Measurements from ENCODE around the gene THOC6. TPM values are rescaled to one million over a fixed set of nuclear protein-coding genes. Genes with fewer than 3 reads are reported as not detected.
"Not testable (repeated sequence)": the region's sequence is repeated elsewhere in the genome, so short reads cannot be mapped to it uniquely, and the experiment has no call there.

Gene THOC6
- total RNA-seq, 1 donor from 2014 or later: 20.8 TPM

DNA sequence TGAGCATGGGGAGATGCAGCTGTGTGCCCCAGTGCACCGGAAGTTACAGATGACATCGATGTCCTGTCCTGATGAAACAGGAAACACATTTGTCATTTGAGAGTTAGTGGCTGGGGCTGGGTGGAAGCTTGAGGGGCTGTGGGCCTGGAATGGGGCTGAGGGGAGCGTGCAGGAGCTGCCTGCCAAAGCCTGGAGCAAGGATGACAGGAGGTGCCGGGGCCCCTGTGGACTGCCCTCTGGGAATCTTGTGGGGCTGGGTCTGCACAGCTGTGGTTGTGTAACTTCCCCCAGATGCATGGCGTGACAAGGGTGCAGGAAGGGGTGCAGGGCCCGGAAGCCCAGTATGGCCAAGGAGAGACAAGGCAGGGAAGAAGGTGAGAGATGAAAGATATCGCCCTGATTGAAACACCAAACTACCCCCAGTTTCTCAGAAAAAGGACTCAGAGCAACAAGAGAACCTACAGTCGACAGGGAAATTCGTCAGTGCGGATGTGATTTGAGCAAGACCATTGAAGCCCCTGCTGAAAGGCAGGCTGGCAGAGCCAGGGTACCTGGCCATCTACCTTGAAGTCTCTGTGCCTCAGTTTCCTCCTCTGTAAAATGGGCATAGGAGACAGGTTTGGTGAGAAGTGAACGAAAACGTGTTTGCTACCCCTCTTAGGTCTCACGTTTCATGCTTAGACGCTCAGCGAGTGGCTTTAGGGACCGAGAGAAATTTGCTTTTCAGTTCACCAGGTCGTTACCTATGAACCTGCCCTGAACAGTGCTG, 31.3 kb downstream of the THOC6 start:
- DNase-seq (ENCODE audit: low spot score): no peak

- DNase-seq (ENCODE audit: low spot score): not testable (repeated sequence)
Measured at GRCh38 chr16:3055734-3056115, 31.9 kb downstream of the THOC6 start.

DNA sequence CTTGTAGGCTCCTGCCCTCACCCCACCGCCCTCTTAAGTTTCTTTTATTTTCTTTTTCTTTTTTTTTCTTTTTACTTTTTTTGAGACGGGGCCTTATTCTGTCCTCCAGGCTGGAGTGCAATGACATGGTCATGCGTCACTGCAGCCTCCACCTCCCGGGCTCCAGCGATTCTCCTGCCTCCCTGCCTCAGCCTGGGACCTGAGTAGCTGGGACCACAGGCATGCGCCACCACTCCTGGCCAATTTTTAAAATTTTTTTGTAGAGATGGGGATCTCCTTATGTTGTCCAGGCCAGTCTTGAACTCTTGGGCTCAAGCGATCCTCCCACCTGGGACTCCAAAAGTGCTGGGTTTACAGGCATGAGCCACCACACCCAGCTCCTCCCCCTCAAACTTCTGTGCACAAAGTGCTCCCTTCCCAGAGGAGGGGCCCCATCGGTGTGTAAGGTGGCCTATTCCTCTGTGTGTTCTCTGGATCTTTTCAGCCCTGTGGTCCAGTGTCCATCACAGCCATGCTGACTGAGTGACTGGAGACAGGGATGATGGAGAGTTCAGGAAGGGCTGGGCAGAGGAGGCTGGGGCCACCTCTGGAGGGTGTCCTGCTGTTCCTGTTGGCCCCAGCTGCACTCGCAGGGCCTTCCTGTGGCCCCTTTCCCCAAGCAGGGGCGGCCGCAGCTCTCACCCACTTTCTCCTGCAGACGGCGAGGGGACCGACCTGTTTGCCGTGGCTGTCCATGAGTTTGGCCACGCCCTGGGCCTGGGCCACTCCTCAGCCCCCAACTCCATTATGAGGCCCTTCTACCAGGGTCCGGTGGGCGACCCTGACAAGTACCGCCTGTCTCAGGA, 32.7 kb downstream of the THOC6 start:
- no peak for DNase-seq (ENCODE audit: low spot score)

- no peak for DNase-seq (ENCODE audit: low spot score)
Measured at GRCh38 chr16:3057181-3058138, 33.6 kb downstream of the THOC6 start.

DNA sequence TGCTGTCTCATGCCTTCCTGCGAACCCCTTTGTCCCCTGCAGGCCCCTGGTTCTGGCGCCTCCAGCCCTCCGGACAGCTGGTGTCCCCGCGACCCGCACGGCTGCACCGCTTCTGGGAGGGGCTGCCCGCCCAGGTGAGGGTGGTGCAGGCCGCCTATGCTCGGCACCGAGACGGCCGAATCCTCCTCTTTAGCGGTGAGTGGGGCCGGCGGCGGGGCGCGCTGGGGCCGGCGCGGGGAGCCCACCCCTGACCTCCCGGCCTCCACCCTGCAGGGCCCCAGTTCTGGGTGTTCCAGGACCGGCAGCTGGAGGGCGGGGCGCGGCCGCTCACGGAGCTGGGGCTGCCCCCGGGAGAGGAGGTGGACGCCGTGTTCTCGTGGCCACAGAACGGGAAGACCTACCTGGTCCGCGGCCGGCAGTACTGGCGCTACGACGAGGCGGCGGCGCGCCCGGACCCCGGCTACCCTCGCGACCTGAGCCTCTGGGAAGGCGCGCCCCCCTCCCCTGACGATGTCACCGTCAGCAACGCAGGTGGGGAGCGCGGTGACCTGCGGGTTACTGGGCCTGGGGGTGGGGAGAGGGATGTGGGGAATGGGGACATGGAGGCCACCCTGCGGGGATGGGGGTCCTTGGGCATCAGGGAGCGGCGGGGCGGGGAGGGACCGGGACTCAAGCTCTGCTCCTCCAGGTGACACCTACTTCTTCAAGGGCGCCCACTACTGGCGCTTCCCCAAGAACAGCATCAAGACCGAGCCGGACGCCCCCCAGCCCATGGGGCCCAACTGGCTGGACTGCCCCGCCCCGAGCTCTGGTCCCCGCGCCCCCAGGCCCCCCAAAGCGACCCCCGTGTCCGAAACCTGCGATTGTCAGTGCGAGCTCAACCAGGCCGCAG, 34.5 kb downstream of the THOC6 start:
- no peak for DNase-seq (ENCODE audit: low spot score)

DNA sequence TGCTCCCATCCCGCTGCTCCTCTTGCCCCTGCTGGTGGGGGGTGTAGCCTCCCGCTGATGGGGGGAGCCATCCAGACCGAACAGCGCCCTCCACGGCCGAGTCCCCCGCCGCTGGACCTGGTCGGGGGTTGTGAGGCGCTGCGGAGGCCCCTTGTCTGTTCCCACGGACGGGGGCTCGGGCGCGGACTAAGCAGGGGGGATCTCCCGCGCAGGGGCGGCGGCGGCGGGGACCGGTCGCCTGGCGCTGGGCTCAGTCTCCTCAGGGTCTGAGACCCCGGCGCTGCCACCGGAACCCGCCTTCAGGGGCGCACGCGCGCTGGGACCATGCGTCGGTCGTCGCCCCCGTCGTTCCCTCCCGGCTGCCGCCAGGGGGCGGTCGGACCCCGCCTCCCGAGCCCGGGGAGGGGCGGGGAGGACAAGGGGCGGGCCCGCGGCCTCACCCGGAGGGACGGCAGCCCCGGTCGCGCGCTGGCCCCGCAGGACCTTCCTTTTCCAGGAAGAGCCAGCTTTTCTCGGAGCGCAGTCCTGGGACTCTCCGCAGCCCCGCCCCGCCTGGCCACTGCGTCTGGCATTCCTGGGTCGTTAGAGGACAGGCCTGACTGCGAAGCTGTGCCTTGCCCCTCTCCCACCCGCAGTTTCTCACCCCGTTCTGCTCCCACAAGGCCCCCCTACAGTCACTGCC, 35.3 kb downstream of the THOC6 start:
- peak; percentile 87 for DNase-seq (ENCODE audit: low spot score)

DNA sequence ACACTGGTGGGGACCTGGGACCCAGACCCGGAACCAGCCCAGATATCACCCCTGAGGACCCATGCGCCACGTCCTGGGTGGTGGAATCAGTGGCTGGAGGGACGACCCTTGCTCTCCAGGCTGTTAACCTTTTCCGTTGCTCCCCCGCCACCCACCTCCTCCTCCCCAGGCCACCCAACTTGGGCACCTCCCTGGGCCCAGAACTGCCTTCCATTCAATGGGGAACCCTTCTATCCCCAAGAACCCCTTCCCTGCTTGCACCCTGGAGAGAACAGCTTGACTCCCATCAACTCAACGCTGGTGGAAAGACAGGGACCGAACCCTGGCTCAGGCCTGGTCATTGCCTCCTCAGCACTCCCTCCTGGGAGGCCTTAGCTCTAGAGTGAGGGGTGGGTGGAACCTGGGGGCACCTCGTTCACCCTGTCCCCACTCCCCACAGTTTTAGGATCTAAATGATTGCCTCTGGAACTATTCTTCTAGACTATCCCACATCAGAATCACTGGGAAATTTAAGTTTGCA, 35.9 kb downstream of the THOC6 start:
- no peak for DNase-seq (ENCODE audit: low spot score)

GRCh38 chr16:3060339-3061127, 36.7 kb downstream of the THOC6 start:
- no peak for DNase-seq (ENCODE audit: low spot score)

GRCh38 chr16:3062553-3062952, 38.7 kb downstream of the THOC6 start:
- DNase-seq (ENCODE audit: low spot score): no peak

GRCh38 chr16:3063625-3064386, 40.0 kb downstream of the THOC6 start:
- DNase-seq (ENCODE audit: low spot score): no peak

DNA sequence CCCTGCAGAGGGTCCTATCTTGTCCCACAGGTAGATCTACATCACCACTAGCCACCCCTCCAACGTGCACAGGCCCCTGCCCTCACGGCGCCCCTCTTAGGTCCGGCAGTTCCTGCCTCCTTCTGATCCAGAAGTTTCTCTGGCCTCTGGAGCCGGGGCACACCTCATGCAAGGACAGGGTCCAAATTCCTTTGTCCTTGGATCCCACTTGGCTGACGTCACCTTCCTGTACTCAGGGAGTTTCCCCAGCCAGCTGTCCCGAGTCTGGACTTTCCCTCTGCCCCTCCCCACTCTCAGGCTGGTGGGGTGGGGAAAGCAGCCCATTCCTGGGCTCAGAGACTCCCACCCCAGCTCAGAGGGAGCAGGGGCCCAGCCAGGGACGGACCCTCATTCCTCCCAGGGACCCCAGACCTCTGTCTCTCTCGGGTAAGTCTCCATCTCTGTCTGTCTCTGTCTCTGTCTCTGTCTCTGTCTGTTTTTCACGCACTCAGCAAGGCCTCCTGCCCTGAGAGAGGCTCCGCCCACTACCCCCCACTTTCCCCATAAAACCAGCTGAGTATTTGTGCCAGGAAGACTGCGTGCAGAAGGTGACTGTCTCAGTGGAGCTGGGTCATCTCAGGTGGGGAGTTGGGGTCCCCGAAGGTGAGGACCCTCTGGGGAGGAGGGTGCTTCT, 41.4 kb downstream of the THOC6 start, which contains the start of gene IL32:
Gene IL32, plus strand, starts transcription at position 572 of the 673 bp plus-strand sequence. CDS start 172 bp downstream, outside the sequence.
- DNase-seq (ENCODE audit: low spot score): peak; percentile 89

DNA sequence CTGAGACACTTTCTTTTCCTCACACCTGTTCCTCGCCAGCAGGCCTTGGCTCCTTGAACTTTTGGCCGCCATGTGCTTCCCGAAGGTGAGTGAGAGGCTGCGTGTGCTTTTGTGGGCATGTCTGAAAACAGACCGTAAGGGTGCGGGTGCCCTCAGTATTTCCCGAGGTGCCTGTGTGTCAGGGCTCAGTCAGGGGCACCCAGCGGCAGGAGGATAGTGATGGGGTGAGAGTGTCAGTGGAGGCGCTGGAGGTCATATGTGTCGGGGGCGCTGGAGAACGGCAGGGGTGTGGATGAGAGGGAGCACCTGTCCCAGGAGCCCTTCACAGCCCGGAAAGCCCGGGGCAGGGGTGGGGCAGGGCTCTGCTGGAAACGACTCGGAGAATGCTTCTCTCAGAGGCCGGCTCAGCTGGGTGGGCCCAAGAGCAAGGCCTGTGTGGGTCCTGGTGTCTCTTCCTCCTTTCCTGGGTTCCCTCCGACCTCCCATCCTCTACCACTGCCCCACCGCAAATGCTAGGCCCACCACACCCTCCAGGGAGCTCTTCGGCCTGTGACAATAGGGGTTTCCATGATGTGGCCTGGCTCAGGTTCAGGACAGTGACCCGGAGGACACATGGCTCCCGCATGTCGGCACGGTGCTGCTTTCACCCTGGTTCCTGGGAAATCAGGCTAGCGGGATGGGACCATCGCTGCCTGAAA, 42.1 kb downstream of the THOC6 start:
- DNase-seq (ENCODE audit: low spot score): no peak

DNA sequence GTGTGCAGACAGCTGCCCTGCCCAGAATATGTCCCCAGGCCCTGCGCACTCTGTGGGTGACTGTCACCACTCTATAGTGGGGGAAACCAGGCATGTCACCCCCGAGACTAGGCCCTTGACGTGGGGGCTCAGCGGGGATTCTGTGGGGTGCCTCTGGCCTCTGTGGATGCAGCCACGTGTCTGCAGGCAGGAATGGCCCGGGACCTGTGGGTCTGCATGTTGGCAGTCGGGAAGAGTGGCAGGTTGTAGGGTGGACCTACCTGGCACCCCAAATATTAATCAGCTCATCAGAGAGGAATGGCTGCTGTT, 42.6 kb downstream of the THOC6 start:
- DNase-seq (ENCODE audit: low spot score): no peak

DNA sequence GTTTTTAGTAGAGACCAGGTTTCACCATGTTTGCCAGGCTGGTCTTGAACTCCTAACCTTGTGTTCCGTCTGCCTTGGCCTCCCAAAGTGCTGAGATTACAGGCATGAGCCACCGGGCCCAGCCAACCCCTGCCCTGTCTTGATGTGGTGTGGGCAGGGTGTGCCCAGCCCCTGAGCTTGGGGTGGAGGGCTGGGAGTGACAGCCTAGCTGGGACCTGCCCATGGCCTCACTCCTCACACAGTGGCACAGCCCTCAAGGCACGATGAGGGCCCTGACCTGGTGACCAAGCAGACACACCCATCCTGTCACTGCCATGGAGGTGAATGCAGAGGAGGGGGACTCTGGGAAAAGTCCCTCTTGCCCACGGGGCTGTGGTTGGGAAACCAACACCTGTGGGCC, 44.7 kb downstream of the THOC6 start:
- no peak for DNase-seq (ENCODE audit: low spot score)

- DNase-seq (ENCODE audit: low spot score): not testable (repeated sequence)
Measured at GRCh38 chr16:3069146-3069545, 45.3 kb downstream of the THOC6 start.

DNA sequence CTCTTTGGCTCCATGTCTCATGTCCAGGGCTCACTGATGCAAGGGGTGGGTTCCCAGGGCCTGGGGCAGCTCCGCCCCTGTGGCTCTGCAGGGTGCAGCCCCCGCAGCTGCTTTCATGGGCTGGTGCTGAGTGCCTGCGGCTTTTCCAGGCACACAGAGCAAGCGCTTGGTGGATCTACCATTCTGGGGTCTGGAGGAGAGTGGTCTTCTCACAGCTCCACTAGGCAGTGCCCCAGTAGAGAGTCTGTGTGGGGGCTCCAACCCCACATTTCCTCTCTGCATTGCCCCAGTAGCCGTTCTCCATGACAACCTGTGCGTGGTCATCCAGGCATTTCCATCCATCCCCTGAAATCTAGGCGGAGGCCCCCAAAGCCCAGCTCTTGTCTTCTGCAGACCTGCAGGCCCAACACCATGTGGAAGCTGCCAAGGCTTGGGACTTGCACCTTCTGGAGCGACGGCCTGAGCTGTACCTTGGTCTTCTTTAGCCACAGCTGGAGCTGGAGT, 46.8 kb downstream of the THOC6 start:
- DNase-seq (ENCODE audit: low spot score): no peak

- no peak for DNase-seq (ENCODE audit: low spot score)
Measured at GRCh38 chr16:3071655-3072054, 47.8 kb downstream of the THOC6 start.
